ENCODE data around the gene RETSAT.
"Not testable (repeated sequence)": the region's sequence is repeated elsewhere in the genome, so short reads cannot be mapped to it uniquely, and the experiment has no call there.

The RETSAT gene

GRCh38 chr2:85377083-85377482, 22.8 kb upstream of the RETSAT start:
- no peak for DNase-seq

- DNase-seq: no peak
These were observed 22.1 kb upstream of the RETSAT start for GRCh38 chr2:85376291-85377065.

- DNase-seq: no peak
These were observed 16.7 kb upstream of the RETSAT start for GRCh38 chr2:85371045-85371444.

- no peak for DNase-seq
These were observed 15.2 kb upstream of the RETSAT start for GRCh38 chr2:85369500-85369899.

- DNase-seq: no peak
These were observed 14.6 kb upstream of the RETSAT start for GRCh38 chr2:85368921-85369320.

- no peak for DNase-seq
These were observed 12.9 kb upstream of the RETSAT start for GRCh38 chr2:85367180-85367579.

GRCh38 chr2:85362653-85363387, 8.5 kb upstream of the RETSAT start:
- DNase-seq: not testable (repeated sequence)

GRCh38 chr2:85357736-85358135, 3.4 kb upstream of the RETSAT start:
- DNase-seq: no peak

- no peak for DNase-seq
These were observed 1.9 kb upstream of the RETSAT start for GRCh38 chr2:85356186-85356585.

- DNase-seq: no peak
These were observed 1.2 kb upstream of the RETSAT start for GRCh38 chr2:85355521-85355920.

GRCh38 chr2:85355073-85355410, 714 bp upstream of the RETSAT start:
- no peak for DNase-seq

GRCh38 chr2:85353876-85354285, 447 bp downstream of the RETSAT start:
- no peak for DNase-seq

GRCh38 chr2:85347599-85347998, 6.7 kb downstream of the RETSAT start:
- no peak for DNase-seq

GRCh38 chr2:85344356-85344954, 9.9 kb downstream of the RETSAT start:
- DNase-seq: no peak

GRCh38 chr2:85343207-85343895, 11.0 kb downstream of the RETSAT start:
- DNase-seq: not testable (repeated sequence)

- no peak for DNase-seq
These were observed 12.2 kb downstream of the RETSAT start for GRCh38 chr2:85342156-85342555.

- DNase-seq: no peak
These were observed 12.9 kb downstream of the RETSAT start for GRCh38 chr2:85341269-85342029.

- no peak for DNase-seq
These were observed 14.1 kb downstream of the RETSAT start for GRCh38 chr2:85340034-85340892.

- no peak for DNase-seq
These were observed 19.4 kb downstream of the RETSAT start for GRCh38 chr2:85334928-85335327.

GRCh38 chr2:85333877-85334276, 20.5 kb downstream of the RETSAT start:
- not testable (repeated sequence) for DNase-seq

- DNase-seq: no peak
These were observed 23.3 kb downstream of the RETSAT start for GRCh38 chr2:85330839-85331636.
